BE2C (cell line): Measurements from ENCODE around the gene BARHL2.

Experiments used
- DNase-seq: peaks from one replicate; pipeline ENCODE4 v3.0.0-alpha.2; 2020
- H3K27me3 ChIP-seq: fragments of 250-450 bp; sonication (Bioruptor Pico); 2 replicates; pipeline ENCODE4 v1.5.1; 2020; ENCODE audit warnings: mild to moderate bottlenecking
- H3K36me3 ChIP-seq: fragments of 250-450 bp; sonication (Bioruptor Pico); 2 replicates; pipeline ENCODE4 v1.5.1; 2020; ENCODE audit warnings: mild to moderate bottlenecking
- H3K4me1 ChIP-seq: fragments of 250-450 bp; sonication (Bioruptor Pico); 2 replicates; pipeline ENCODE4 v1.5.1; 2020
- H3K4me3 ChIP-seq: 2 replicates; pipeline ENCODE4 v1.5.1; 2011; ENCODE audit warnings: low read depth, low read length
- H3K9me3 ChIP-seq: fragments of 250-450 bp; sonication (Bioruptor Pico); 2 replicates; pipeline ENCODE4 v1.5.1; 2020
- TF ChIP-seq, protein P1 (sequence below): IDR thresholded peaks from 2 replicates; pipeline ENCODE4 v1.5.1; 2012; ENCODE audit warnings: mild to moderate bottlenecking, low read depth, low read length

BARHL2 gene

DNA sequence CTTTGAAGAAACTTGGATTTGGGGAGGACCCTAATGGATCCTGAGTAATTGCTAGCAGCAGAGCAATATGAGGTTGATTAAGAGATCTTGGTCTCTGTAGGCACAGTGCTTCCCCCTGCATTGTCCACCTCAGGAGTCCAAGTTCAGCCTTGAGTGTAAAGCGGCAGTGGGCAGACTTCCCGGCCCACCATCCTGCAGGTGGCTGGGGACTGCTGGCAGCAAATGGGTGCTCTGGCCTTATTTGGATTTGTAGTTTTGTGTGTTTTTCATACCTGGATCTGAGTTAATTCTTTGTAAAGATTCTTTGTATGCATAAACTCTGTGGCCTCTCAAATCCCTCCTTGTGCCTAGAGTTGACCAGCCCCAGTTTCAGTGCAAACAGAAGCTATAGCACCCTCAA lies 7.6 kb downstream of the BARHL2 start:
- TF ChIP-seq, protein P1, sequence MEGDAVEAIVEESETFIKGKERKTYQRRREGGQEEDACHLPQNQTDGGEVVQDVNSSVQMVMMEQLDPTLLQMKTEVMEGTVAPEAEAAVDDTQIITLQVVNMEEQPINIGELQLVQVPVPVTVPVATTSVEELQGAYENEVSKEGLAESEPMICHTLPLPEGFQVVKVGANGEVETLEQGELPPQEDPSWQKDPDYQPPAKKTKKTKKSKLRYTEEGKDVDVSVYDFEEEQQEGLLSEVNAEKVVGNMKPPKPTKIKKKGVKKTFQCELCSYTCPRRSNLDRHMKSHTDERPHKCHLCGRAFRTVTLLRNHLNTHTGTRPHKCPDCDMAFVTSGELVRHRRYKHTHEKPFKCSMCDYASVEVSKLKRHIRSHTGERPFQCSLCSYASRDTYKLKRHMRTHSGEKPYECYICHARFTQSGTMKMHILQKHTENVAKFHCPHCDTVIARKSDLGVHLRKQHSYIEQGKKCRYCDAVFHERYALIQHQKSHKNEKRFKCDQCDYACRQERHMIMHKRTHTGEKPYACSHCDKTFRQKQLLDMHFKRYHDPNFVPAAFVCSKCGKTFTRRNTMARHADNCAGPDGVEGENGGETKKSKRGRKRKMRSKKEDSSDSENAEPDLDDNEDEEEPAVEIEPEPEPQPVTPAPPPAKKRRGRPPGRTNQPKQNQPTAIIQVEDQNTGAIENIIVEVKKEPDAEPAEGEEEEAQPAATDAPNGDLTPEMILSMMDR, result no peak

DNA sequence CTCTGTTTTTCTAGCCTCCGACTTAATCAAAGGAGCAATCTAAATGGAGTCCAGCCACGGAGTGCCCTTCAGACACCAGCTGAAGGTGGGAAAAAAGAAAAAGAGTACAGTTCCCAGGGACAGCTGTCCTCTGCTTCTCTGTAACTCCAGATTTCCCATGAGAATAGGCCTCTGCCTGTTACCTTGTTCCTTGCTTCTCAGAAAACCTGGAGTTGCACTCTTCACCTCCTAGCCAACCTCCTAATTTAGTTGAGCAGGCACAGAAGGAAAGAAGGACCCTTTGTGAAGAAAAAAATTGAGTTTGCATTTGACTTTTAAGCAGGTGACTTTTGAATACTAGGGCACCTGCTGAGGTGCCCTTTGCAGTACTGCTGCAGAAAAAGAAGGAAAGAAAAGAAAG lies 8.3 kb downstream of the BARHL2 start:
- Histone ChIP-seq H3K9me3 (no peaks in the 10 kb centered on the region), H3K36me3 (no peaks in the 10 kb centered on the region), H3K27me3 (peaks cover 87% of the 10 kb centered on the region), H3K4me1 (no peaks in the 10 kb centered on the region), H3K4me3 (no peak overlapping the region)
- TF ChIP-seq, protein P1, result no peak
- DNase-seq, result no peak

More for the DNA sequence above, 7.6 kb downstream of the BARHL2 start:
- Histone ChIP-seq H3K27me3 (peaks cover 93% of the 10 kb centered on the region), H3K4me1 (no peaks in the 10 kb centered on the region), H3K9me3 (no peaks in the 10 kb centered on the region), H3K36me3 (no peaks in the 10 kb centered on the region), H3K4me3 (no peak overlapping the region)
- DNase-seq, result no peak

DNA sequence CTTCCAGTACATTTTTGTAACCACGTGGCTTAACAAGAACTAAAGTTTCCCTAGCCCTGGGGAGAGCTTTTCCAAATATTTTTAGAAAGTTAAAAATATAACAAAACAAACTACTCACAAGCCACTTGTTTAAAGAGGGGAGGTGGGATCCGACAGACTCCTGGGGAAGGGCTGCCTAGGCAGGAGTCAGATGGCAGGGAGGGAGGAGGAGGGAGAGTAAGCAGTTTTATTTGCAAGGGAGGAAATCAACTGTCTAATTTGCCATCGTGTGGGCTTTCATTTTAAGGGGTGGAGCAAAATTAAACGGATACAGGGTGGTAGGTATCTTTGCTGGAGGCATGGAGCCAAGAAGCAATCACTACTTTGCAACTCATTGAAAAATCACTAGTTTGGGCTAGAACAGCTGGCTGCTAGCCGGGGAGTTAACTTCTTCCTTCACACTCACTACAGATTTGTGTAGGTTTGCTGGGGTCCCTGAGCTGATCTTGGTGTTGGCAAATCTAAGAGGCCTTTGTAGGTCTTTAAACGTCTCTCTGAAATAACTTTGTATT lies 8.8 kb downstream of the BARHL2 start:
- H3K36me3 ChIP-seq, result no peaks in the 10 kb centered on the region
- no peaks in the 10 kb centered on the region for H3K4me1 ChIP-seq
- H3K27me3 ChIP-seq, result peaks cover 83% of the 10 kb centered on the region
- no peak for DNase-seq
- H3K4me3 ChIP-seq, result no peak overlapping the region
- H3K9me3 ChIP-seq, result no peaks in the 10 kb centered on the region
- TF ChIP-seq, protein P1, result no peak

DNA sequence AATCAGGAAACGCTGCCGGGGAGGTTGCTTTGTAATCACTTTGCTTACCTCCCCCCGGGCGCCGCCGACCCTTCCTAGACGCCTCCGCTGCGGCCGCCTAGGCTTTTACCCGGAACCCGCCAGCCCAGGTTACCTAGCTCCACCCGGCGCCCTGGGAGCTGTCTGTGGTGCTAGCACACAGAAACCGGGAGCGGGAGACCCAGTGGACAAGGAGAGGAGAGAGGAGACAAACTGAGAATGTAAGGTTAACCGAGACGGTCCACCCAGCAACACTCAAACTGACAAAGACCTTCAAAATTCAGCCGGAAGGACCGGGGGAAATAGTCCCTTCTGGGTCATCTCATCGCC lies 9.8 kb downstream of the BARHL2 start:
- H3K4me1 ChIP-seq, result no peaks in the 10 kb centered on the region
- no peak for DNase-seq
- H3K9me3 ChIP-seq, result no peaks in the 10 kb centered on the region
- TF ChIP-seq, protein P1, result no peak
- peaks cover 73% of the 10 kb centered on the region for H3K27me3 ChIP-seq
- no peak overlapping the region for H3K4me3 ChIP-seq
- H3K36me3 ChIP-seq, result no peaks in the 10 kb centered on the region

DNA sequence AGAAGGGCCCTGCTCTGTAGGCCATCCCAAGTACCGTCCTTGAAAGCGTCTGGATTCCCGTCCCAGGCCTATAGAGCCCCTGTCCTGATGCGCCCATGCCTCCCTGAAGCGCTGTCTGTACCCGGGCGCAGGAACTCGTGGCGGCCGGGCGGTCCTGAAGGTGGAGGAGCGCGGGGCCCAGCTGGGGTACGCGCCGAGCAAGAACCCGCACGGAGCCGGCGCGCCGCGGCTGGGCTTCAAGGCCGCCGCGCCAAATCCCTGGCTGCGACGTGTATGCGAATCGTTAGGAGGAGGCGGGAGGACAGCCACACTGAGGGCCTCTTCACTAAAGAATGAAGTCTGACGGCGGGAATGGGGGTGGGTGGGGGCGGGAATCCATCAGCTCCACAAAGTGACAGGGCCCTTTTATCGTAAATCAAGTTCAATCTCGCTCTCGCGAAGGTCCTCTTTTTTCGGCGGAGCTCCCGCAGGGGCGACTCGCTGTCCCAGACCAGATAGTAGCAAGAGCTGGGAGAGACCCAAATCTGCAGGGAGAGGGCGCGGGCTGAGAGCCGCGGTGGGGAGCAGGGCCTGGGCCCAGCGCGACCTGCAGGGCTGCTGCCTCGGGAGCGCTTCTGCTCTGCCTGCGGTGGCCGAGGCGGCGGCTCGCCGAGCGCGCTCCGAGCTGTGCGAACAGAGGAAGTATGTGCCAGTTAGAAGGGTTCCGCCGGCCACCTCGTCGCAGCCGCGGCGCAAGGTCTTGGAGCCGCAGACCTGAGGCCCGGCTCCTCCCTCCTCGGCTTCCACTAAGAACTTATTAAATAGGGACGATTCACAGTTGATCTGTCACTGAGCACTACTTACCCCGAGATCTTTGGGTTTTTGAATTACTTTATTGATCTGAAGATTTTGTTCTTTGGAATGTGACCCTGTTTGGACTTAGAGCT lies 10.4 kb downstream of the BARHL2 start:
- no peak for DNase-seq
- H3K36me3 ChIP-seq, result no peaks in the 10 kb centered on the region
- H3K27me3 ChIP-seq, result peaks cover 67% of the 10 kb centered on the region
- H3K4me3 ChIP-seq, result no peak overlapping the region
- H3K4me1 ChIP-seq, result no peaks in the 10 kb centered on the region
- H3K9me3 ChIP-seq, result no peaks in the 10 kb centered on the region
- TF ChIP-seq, protein P1, result no peak

DNA sequence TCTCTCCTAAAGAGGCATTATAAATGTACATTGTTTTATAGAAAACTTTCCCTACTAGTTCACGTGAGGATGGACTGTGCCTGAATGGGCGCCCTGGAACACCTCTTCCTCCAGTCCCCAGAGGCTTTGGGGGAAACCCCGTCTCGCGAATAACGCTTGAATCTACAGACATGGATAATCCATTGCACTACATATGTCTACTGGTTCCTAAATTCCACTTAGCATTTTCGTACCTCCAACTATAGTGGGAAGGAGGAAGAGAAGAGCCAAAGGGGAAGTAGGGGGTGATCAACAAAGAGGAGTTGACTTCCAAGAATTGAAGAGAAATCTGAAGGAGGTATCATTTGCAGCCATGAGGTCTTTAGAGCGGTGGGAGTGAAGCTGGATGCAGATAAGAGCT lies 11.1 kb downstream of the BARHL2 start:
- Histone ChIP-seq H3K36me3 (no peaks in the 10 kb centered on the region), H3K27me3 (peaks cover 59% of the 10 kb centered on the region), H3K4me3 (no peak overlapping the region), H3K4me1 (no peaks in the 10 kb centered on the region), H3K9me3 (no peaks in the 10 kb centered on the region)
- TF ChIP-seq, protein P1, result no peak
- no peak for DNase-seq
